Liver (tissue), 3 donors: ENCODE results near the gene JAKMIP1.

ENCODE experiments used
- ATF3 ChIP-seq: IDR thresholded peaks from 2 replicates; pipeline ENCODE4 v1.6.1; 2016; ENCODE audit warnings: antibody characterized with exemption
- CTCF ChIP-seq: fragments of 150-350 bp; IDR thresholded peaks from 2 replicates; pipeline ENCODE4 v1.5.1; 2017; ENCODE audit warnings: improper control_type of control experiment, low read depth, low read length; ENCODE audit not compliant: missing input control
- GABPA ChIP-seq, 2 donors: IDR thresholded peaks in 1 of 2; conservative IDR thresholded peaks in 1 of 2; 2 replicates each; pipeline ENCODE4 v1.6.1; 2016; ENCODE audit warnings: antibody characterized with exemption in 2 of 2, mild to moderate bottlenecking in 1 of 2, moderate library complexity in 1 of 2
- SP1 ChIP-seq: IDR thresholded peaks from 2 replicates; pipeline ENCODE4 v1.6.1; 2018; ENCODE audit warnings: antibody characterized with exemption, mild to moderate bottlenecking
- TAF1 ChIP-seq: conservative IDR thresholded peaks from 2 replicates; pipeline ENCODE4 v1.6.1; 2016; ENCODE audit warnings: antibody characterized with exemption, mild to moderate bottlenecking
- donor health status: healthy.
- donor health status: healthy.

- no peak for TF ChIP-seq CTCF
- TF ChIP-seq TAF1: no peak
- no peak for TF ChIP-seq ATF3
- no peak for TF ChIP-seq GABPA (IDR thresholded peaks at IDR 0.05 in 1 of 2, conservative IDR thresholded peaks at IDR 0.05 in 1 of 2)
- no peak for TF ChIP-seq SP1
Measured at GRCh38 chr4:6229671-6230501, 29.5 kb upstream of the JAKMIP1 start.
